Measurements from ENCODE around the gene ERAL1. TPM values are rescaled to one million over a fixed set of nuclear protein-coding genes. Genes with fewer than 3 reads are reported as not detected.
"Not testable (repeated sequence)": the region's sequence is repeated elsewhere in the genome, so short reads cannot be mapped to it uniquely, and the experiment has no call there.

ERAL1 gene
- total RNA-seq, 1 donor from 2014 or later = 27.6 TPM

GRCh38 chr17:28897769-28898526, 43.1 kb downstream of the ERAL1 start:
- no peak for DNase-seq (ENCODE audit: low read depth in 2 of 2)

GRCh38 chr17:28898527-28898955, 43.7 kb downstream of the ERAL1 start:
- no peak for DNase-seq (ENCODE audit: low read depth in 2 of 2)

- DNase-seq (ENCODE audit: low read depth in 2 of 2) = no peak
Measured at GRCh38 chr17:28899212-28899815, 44.5 kb downstream of the ERAL1 start.

- DNase-seq (ENCODE audit: low read depth in 2 of 2) = no peak
Measured at GRCh38 chr17:28900986-28901726, 46.3 kb downstream of the ERAL1 start.

- DNase-seq (ENCODE audit: low read depth in 2 of 2) = no peak
Measured at GRCh38 chr17:28901866-28902818, 47.3 kb downstream of the ERAL1 start.

GRCh38 chr17:28902819-28903545, 48.2 kb downstream of the ERAL1 start, which contains the start of gene DHRS13:
TSS of gene DHRS13 (minus strand) at chr17:28903079. CDS start at chr17:28902944, 135 bp downstream.
- DNase-seq (ENCODE audit: low read depth in 2 of 2) = peak; percentile 76 to 95

- not testable (repeated sequence) for DNase-seq (ENCODE audit: low read depth in 2 of 2)
Measured at GRCh38 chr17:28903546-28903841, 48.7 kb downstream of the ERAL1 start.

- DNase-seq (ENCODE audit: low read depth in 2 of 2) = no peak
Measured at GRCh38 chr17:28904800-28905199, 50.0 kb downstream of the ERAL1 start.

GRCh38 chr17:28906276-28906675, 51.5 kb downstream of the ERAL1 start:
- DNase-seq (ENCODE audit: low read depth in 2 of 2) = no peak

- DNase-seq (ENCODE audit: low read depth in 2 of 2) = no peak
Measured at GRCh38 chr17:28906706-28907438, 52.1 kb downstream of the ERAL1 start.

- DNase-seq (ENCODE audit: low read depth in 2 of 2) = no peak
Measured at GRCh38 chr17:28907709-28908475, 53.1 kb downstream of the ERAL1 start.

GRCh38 chr17:28908640-28909167, 53.9 kb downstream of the ERAL1 start:
- DNase-seq (ENCODE audit: low read depth in 2 of 2) = peak; percentile 48 to 77

GRCh38 chr17:28910534-28910933, 55.7 kb downstream of the ERAL1 start:
- DNase-seq (ENCODE audit: low read depth in 2 of 2) = no peak

Other genes with a start within 250 kb of the ERAL1 start
- 2.1 and 2.8 TPM in 2 replicates for gene RSKR, start 240.8 kb upstream of the ERAL1 start, total RNA-seq
- gene BLTP2, start 209.9 kb upstream of the ERAL1 start, total RNA-seq = 135 and 142 TPM in 2 replicates
- 52.4 and 73.0 TPM in 2 replicates for gene SDF2, start 193.1 kb upstream of the ERAL1 start, total RNA-seq
- gene SUPT6H, start 192.8 kb upstream of the ERAL1 start, total RNA-seq = 37.5 and 48.7 TPM in 2 replicates
- 0.25 and 0.26 TPM in 2 replicates for gene PROCA1, start 143.1 kb upstream of the ERAL1 start, total RNA-seq
- gene RAB34, start 137.1 kb upstream of the ERAL1 start, total RNA-seq = 11.8 and 18.8 TPM in 2 replicates
- 429 and 557 TPM in 2 replicates for gene RPL23A, start 135.0 kb upstream of the ERAL1 start, total RNA-seq
- gene TLCD1, start 128.8 kb upstream of the ERAL1 start, total RNA-seq = 0.89 and 1.5 TPM in 2 replicates
- 1.7 and 2.1 TPM in 2 replicates for gene NEK8, start 126.2 kb upstream of the ERAL1 start, total RNA-seq
- gene TRAF4, start 111.0 kb upstream of the ERAL1 start, total RNA-seq = 24.0 and 29.2 TPM in 2 replicates
- gene FAM222B, start 12.2 kb upstream of the ERAL1 start, total RNA-seq = 4.9 and 10.7 TPM in 2 replicates
- gene FLOT2, start 42.7 kb downstream of the ERAL1 start, total RNA-seq = 89.9 and 119 TPM in 2 replicates
- 9.1 and 10.6 TPM in 2 replicates for gene DHRS13, start 48.1 kb downstream of the ERAL1 start, total RNA-seq
- gene PHF12, start 96.5 kb downstream of the ERAL1 start, total RNA-seq = 4.4 and 9.0 TPM in 2 replicates
- not detected in 2 replicates for gene SEZ6, start 151.0 kb downstream of the ERAL1 start, total RNA-seq
- 1.1 and 1.2 TPM in 2 replicates for gene PIPOX, start 188.1 kb downstream of the ERAL1 start, total RNA-seq

Measured in dermis microvascular lymphatic vessel endothelial cell (primary cell).